Calu3 (cell line): ENCODE measurements around the gene AGBL1. TPM values are rescaled to one million over a fixed set of nuclear protein-coding genes. Genes with fewer than 3 reads are reported as not detected.

Experiments
- BruUV-seq: library from RNA; stranded (reverse); fragments of 400-500 nt; replicated peaks from 2 replicates; lab custom pipeline; 2021; lab: Mats Ljungman, UMichigan
- CTCF ChIA-PET: fragments of 300-600 bp; sonication (Branson Sonifier 250); formaldehyde crosslinking; loops from one replicate; lab custom pipeline; 2022; ENCODE audit warnings: antibody characterized with exemption; lab: Charles Lee
- DNase-seq: peaks from one replicate; pipeline ENCODE4 v3.0.0; 2022
- H3K27ac Mint-ChIP-seq: one replicate; pipeline ENCODE4 v1.8.0; 2022; ENCODE audit warnings: mixed read lengths; ENCODE audit not compliant: unreplicated experiment
- H3K27me3 Mint-ChIP-seq: one replicate; pipeline ENCODE4 v1.8.0; 2022; ENCODE audit warnings: mixed read lengths; ENCODE audit not compliant: unreplicated experiment
- H3K36me3 Mint-ChIP-seq: one replicate; pipeline ENCODE4 v1.8.0; 2022; ENCODE audit warnings: mild to moderate bottlenecking, moderate library complexity, mixed read lengths; ENCODE audit not compliant: insufficient read depth, unreplicated experiment
- H3K4me1 Mint-ChIP-seq: one replicate; pipeline ENCODE4 v1.8.0; 2022; ENCODE audit warnings: mild to moderate bottlenecking, low read depth, mixed read lengths; ENCODE audit not compliant: unreplicated experiment
- H3K4me3 Mint-ChIP-seq: one replicate; pipeline ENCODE4 v1.8.0; 2022; ENCODE audit warnings: mild to moderate bottlenecking, low read depth, moderate library complexity, mixed read lengths; ENCODE audit not compliant: unreplicated experiment
- H3K9me3 Mint-ChIP-seq: one replicate; pipeline ENCODE4 v1.8.0; 2022; ENCODE audit warnings: low read depth, mixed read lengths; ENCODE audit not compliant: unreplicated experiment
- CTCF ChIP-seq: fragments of 200-600 bp; IDR thresholded peaks from one replicate; pipeline ENCODE4 v1.8.0; 2022; ENCODE audit warnings: antibody characterized with exemption; ENCODE audit not compliant: unreplicated experiment
- intact Hi-C: fragments of 100-400 bp; cut with micrococcal nuclease; formaldehyde crosslinking; loops from one replicate; pipeline ENCODE4 v1.10.0; 2022; ENCODE audit not compliant: unreplicated experiment
- total RNA-seq: library from RNA; stranded (reverse); gene quantifications from 2 replicates; pipeline ENCODE4 v1.2.3, GENCODE V29; 2022

Gene AGBL1
- total RNA-seq, 1 experiment from 2014 or later, result not detected

GRCh38 chr15:86080302-86080701, 631 bp downstream of the AGBL1 start:
- intact Hi-C loops, result no loop called here
- Mint-ChIP-seq H3K4me1 (no peaks in the 10 kb centered on the region), H3K36me3 (no peaks in the 10 kb centered on the region), H3K27ac (no peak overlapping the region), H3K9me3 (no peaks in the 10 kb centered on the region), H3K4me3 (no peak overlapping the region), H3K27me3 (peaks cover 60% of the 10 kb centered on the region)
- no peak for DNase-seq
- CTCF ChIA-PET, result interaction anchor here (0.6 kb wide), 1 partner anchor 1047 kb away, joined by 4 read pairs; no protein-coding TSS in a partner anchor
- TF ChIP-seq CTCF, result no peak
- BruUV-seq, result no TSS peak

GRCh38 chr15:86082619-86083380, 3.1 kb downstream of the AGBL1 start:
- Mint-ChIP-seq H3K9me3 (no peaks in the 10 kb centered on the region), H3K27ac (no peak overlapping the region), H3K4me3 (no peak overlapping the region), H3K4me1 (no peaks in the 10 kb centered on the region), H3K36me3 (no peaks in the 10 kb centered on the region), H3K27me3 (peaks cover 38% of the 10 kb centered on the region)
- CTCF ChIA-PET, result no interaction called here
- intact Hi-C loops, result no loop called here
- TF ChIP-seq CTCF, result no peak
- BruUV-seq, result no TSS peak
- DNase-seq, result no peak

- no peaks in the 10 kb centered on the region for H3K9me3 Mint-ChIP-seq
- intact Hi-C loops, result no loop called here
- no peak overlapping the region for H3K4me3 Mint-ChIP-seq
- no peak for DNase-seq
- H3K27me3 Mint-ChIP-seq, result peaks cover 42% of the 10 kb centered on the region
- BruUV-seq, result no TSS peak
- H3K27ac Mint-ChIP-seq, result no peak overlapping the region
- CTCF ChIA-PET, result no interaction called here
- H3K36me3 Mint-ChIP-seq, result no peaks in the 10 kb centered on the region
- TF ChIP-seq CTCF, result no peak
- H3K4me1 Mint-ChIP-seq, result no peaks in the 10 kb centered on the region
Observed at GRCh38 chr15:86087808-86088207, 8.1 kb downstream of the AGBL1 start.

- intact Hi-C loops, result no loop called here
- no peaks in the 10 kb centered on the region for H3K36me3 Mint-ChIP-seq
- no peak overlapping the region for H3K4me3 Mint-ChIP-seq
- no peak for TF ChIP-seq CTCF
- H3K27me3 Mint-ChIP-seq, result peaks cover 36% of the 10 kb centered on the region
- H3K4me1 Mint-ChIP-seq, result no peaks in the 10 kb centered on the region
- no peak overlapping the region for H3K27ac Mint-ChIP-seq
- CTCF ChIA-PET, result no interaction called here
- no peak for DNase-seq
- BruUV-seq, result no TSS peak
- no peaks in the 10 kb centered on the region for H3K9me3 Mint-ChIP-seq
Observed at GRCh38 chr15:86089422-86089821, 9.8 kb downstream of the AGBL1 start.
